HG03064 (cell line): ENCODE results near the gene ATG9A.
"Not testable (repeated sequence)": the region's sequence is repeated elsewhere in the genome, so short reads cannot be mapped to it uniquely, and the experiment has no call there.

ENCODE experiments used
- ATAC-seq: cut with Tn5 transposase; IDR thresholded peaks from one replicate; pipeline ENCODE4 v1.9.1; 2021; ENCODE audit warnings: low read depth; ENCODE audit not compliant: unreplicated experiment

The ATG9A gene

GRCh38 chr2:219207134-219207883 is 22.1 kb downstream of the ATG9A start:
- no peak for ATAC-seq

- peak; percentile 99 for ATAC-seq
Observed at GRCh38 chr2:219206328-219207133, 22.9 kb downstream of the ATG9A start, which contains the start of gene ZFAND2B. Gene ZFAND2B (plus strand): TSS chr2:219206782. CDS start chr2:219206988, 206 bp downstream.

DNA sequence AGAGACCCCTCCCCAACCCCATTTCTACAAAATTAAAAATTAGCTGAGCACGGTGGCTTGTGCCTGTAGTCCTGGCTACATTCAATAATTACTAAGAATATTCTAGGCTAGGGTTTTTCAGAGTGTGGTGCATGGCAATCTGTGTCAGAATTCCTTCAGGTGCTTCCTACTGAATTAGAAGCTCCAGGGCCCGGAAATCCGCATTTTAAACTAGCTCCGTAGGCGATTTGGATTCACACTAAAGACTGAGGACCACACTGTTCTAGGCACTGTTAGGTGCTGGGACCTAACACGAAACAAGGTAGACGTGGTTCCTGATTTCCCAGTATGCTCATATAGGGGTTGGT is 23.5 kb downstream of the ATG9A start:
- no peak for ATAC-seq

DNA sequence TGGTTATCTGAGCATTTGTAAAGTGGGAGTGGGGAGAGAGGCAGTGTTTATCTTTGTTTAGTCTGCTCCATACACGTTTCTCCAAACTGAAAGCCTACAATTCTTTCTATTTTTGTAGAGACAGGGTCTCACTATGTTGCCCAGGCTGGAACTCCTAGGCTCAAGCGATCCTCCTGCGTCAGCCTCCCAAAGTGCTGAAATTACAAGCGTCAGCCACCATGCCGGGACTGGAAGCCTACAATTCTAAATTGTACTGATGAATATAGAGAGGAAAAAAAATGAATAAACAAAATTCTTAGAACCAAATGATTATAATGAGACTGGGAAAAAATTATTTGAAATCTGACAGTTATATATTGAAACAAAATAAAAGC is 24.3 kb downstream of the ATG9A start:
- no peak for ATAC-seq

DNA sequence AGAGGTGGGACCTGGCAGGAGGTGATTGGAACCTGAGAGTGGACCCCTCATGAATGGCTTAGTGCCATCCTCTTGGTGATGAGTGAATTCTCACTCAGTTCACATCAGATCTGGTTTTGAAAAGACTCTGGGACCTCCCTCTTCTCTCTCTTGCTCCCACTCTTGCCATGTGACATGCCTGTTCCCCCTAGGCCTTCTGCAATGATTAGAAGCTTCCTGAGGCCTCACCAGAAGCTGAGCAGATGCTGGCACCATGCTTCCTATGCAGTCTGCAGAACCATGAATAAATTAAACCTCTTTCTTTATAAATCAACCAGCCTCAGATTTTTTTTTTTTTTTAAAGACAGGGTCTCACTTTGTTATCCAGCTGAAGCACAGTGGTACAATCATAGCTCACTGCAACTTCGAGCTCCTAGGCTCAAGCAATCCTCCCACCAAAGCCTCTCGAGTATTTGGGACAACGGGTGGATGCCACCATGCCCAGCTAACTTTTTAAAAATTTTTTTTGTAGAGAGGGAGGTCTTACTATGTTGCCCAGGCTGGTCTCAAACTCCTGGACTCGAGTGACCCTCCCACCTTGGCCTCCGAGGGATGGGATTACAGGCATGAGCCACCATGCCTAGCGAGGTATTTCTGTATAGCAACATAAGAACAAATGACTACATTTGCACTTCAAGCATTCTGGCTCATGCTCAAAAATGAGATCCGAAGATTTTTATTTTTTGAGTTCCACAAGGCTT is 24.8 kb downstream of the ATG9A start:
- ATAC-seq, result no peak

GRCh38 chr2:219201331-219201730 is 28.1 kb downstream of the ATG9A start:
- ATAC-seq, result not testable (repeated sequence)

DNA sequence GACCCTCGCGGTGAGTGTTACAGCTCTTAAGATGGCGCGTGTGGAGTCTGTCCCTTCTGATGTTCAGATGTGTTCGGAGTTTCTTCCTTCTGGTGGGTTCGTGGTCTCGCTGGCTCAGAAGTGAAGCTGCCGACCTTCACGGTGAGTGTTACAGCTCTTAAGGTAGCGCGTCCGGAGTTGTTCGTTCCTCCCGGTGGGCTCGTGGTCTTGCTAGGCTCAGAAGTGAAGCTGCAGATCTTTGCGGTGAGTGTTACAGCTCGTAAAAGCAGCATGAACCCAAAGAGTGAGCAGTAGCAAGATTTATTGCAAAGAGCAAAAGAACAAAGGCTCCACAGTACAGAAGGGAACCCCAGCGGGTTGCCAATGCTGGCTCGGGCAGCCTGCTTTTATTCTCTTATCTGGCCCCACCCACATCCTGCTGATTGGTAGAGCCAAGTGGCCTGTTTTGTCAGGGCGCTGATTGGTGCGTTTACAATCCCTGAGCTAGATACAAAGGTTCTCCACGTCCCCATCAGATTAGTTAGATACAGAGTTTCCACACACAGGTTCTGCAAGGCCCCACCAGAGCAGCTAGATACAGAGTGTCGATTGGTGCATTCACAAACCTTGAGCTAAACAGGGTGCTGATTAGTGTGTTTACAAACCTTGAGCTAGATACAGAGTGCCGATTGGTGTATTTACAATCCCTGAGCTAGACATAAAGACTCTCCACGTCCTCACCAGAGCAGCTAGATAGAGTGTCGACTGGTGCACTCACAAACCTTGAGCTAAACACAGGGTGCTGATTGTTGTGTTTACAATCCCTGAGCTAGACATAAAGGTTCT is 28.7 kb downstream of the ATG9A start:
- ATAC-seq, result not testable (repeated sequence)

DNA sequence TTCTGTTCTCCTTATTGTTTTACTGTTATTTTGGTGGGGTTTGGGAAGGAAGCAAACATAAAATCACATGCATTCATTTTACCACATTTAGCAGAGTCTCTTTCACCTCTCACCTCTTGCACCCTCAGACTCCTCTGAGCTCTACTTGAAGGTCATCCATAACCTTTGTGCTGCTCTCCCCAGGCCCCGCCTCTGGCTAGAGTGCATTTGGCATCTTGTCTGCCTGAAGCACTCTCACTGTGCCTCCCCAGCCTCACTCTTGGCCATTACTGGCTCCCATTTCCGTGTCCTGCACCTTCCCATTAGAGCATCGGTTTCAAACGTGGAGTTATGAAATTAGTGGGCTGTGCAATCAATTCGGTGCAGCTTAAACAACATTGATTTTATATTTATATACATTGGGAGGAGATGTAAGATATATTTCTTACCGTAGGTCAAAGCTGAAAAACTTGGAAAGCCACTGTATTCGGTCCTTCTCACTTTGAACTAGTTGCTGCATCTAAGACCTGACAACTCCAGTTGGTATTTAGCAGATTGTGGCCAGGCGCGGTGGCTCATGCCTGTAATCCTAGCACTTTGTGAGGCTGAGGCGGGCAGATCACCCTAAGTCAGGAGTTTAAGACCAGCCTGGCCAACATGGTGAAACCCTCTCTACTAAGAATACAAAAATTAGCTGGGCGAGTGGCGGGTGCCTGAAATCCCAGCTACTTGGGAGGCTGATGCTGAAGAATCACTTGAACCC is 29.8 kb downstream of the ATG9A start:
- ATAC-seq, result no peak

- no peak for ATAC-seq
Observed at GRCh38 chr2:219198974-219199373, 30.5 kb downstream of the ATG9A start.

DNA sequence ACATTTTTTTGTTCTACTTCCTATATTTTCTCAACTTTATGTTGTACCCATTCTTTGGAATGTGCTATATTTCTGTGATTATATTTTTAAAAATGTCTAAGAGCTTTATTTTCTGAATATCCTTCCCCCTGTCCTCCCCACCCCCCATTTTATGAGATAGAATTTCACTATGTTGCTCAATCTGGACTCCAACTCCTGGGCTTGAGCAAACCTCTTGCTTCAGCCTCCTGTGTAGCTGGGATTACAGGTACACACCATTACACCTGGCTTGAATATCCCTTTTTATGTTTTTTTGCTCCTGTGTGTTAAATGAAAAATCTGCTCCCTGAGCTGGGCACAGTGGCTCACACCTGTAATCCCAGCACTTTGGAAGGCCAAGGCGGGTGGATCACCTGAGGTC is 32.0 kb downstream of the ATG9A start:
- no peak for ATAC-seq

DNA sequence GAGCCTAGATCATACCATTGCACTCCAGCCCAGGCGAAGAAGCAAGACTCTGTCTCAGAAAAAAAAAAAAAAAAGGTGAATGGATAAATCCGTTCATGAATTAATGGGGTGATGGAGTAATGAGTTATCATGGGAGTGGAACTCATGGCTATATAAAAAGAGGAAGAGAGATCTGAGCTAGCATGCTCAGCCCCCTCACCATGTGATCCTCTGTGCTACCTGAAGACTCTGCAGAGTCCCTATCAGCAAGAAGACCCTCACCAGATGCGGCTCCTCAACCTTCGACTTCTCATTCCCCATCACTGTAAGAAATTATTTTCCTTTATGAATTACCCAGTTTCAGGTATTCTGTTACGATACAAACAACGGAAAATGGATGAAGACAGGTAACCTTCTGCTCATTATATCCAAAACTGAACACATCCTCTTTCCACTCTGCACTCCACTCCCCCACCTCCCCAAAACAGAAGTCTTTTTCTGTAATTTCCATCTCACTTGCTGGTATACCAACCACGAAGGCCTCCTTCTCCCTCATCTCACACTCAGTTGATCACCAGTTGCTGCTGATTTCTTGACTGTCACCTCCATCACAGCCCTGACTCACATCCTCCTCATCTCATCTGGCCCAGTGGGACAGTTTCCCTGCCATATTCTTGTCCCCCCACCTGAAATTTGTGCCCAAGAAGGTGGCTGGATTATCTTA is 42.5 kb downstream of the ATG9A start:
- ATAC-seq, result no peak

DNA sequence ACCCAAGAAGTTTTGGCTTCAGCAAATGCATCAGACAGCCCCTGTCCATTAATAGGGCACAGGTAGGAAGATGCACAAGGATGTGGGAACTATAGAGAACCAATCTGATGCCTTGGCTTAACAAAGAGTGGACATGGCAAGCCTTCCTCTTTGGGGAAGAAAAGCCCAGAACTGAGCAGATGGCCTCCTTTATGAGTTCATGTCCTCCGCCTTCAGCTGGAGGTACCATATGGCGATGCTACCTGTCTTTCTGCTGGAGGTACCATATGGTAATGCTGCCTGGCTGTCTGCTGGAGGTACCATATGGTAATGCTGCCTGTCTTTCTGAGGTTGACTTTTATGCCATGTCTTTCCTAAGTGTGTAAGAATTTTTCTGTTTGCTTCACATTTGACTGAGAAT is 45.3 kb downstream of the ATG9A start:
- ATAC-seq, result no peak

DNA sequence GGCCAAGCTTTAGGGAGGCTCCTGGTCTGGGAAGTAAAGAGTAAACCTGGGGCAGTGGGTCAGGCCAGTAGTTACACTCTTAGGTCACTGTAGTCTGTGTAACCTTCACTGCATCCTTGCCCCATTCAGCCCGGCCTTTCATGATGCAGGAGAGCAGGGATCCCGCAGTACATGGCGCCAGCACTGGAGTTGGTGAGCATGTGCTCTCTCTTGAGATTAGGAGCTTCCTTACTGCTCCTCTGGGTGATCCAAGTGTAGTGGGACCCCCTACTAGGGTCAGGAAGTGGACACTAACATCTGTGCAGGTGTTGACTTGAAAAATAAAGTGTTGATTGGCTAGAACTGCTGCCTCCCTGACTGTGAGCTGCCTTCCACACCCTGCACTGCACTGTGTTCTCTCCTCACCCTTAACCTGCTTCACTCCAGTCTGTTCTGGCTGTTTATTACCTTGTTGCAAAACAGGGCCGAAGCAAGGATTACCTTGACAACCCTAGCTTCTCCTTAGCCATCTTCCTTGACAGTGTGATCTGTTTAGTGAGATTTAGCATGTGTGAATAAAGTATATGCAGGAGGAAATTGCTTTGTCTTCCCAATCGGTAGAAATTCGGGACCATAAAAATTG is 46.2 kb downstream of the ATG9A start:
- no peak for ATAC-seq

GRCh38 chr2:219182331-219183150 is 46.9 kb downstream of the ATG9A start:
- no peak for ATAC-seq

- no peak for ATAC-seq
Observed at GRCh38 chr2:219181531-219181930, 47.9 kb downstream of the ATG9A start.

- ATAC-seq, result no peak
Observed at GRCh38 chr2:219180961-219181360, 48.5 kb downstream of the ATG9A start.

DNA sequence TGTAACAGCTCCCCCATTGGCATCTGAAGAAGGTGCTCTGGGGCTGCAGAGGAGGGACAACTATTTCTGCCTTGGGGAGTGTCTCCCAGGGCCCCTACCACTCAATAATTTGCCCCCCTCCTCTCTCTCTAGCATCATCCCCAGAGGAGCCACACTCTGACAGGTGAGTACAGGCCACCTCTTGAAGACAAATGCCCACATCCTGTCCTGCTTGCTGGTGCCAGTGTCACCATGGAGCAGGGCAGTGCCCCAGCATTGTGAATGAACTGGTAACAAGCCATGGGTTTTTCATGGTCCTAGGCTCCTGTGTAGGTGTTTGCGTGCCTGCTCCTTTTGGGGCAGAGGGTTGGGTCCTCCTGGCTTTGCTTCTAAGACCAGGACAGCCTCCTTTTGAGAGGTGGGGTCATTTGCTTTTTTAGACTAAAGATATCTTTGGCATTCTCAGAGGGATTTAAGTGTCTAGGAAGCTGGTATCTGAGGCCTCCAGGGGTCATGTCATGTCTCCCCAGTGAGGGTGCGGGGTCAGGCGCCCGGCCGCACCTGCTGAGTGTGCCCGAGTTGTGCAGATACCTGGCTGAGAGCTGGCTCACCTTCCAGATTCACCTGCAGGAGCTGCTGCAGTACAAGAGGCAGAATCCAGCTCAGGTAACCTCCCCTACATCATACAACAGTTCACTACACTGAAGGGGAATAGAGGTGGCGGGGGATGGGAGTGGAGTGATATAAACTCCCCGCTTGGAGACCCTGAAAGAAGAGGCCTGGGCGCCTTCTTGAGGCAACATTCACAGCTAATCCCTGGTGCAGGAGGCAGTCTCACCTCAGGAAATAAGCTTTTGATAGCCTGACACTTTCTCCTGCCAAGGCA is 49.6 kb downstream of the ATG9A start:
- ATAC-seq, result no peak
